ENCODE data around the gene ZBTB24. TPM values are rescaled to one million over a fixed set of nuclear protein-coding genes. Genes with fewer than 3 reads are reported as not detected.

ZBTB24 gene
- total and polyA plus RNA-seq, 2 experiments from 2014 or later: 3.3 to 7.6 TPM

DNA sequence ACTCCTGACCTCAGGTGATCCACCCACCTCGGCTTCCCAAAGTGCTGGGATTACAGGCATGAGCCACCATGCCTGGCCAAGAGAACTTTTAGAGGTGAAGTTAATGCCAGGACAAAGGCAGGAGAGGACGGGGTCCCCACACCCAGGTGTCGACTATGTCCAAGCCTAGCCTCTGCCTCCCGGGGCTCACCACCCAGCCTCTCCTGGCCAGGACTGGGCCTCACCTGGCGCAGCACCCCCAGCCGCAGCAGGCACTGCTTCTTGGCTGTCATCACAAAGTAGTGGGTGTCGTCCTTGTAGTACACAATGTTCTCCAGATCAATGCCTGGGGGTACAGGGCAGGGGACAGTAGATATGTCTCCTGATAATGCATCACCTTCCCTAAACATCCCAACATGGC, 31.6 kb downstream of the ZBTB24 start:
- Histone ChIP-seq H3K27me3 (replicated peaks; ENCODE audit: insufficient read depth) (no peaks in the 10 kb centered on the region), H3K36me3 (ENCODE audit: low read depth) (peaks cover 7% of the 10 kb centered on the region; the same call in 1 of the 2 replicates), H4K20me1 (ENCODE audit: insufficient read depth) (no peaks in the 10 kb centered on the region), H2AFZ (no peak overlapping the region), H3K27ac (no peak overlapping the region), H3K9me2 (ENCODE audit: insufficient read depth) (no peaks in the 10 kb centered on the region), H3K9me3 (ENCODE audit: low read depth) (no peaks in the 10 kb centered on the region), H3K4me2 (ENCODE audit: unreplicated experiment) (no peak overlapping the region), H3K79me2 (ENCODE audit: insufficient read depth) (peaks cover 18% of the 10 kb centered on the region; the same call in 1 of the 2 replicates), H3F3A (ENCODE audit: insufficient read depth) (peaks cover 2% of the 10 kb centered on the region), H3K4me3 (no peak overlapping the region), H3K4me1 (ENCODE audit: insufficient read depth) (peaks cover 8% of the 10 kb centered on the region), H3K9ac (no peak overlapping the region)
- DNase-seq: no peak
- WGBS, 2 experiments (ENCODE audit: low coverage in 1 of 2, low lambda C conversion rate in 2 of 2, missing lambda C conversion rate in 2 of 2): 92 to 98% methylated on average over 7 of the region's 7 CpGs
- in situ Hi-C loops (cut with MboI): no loop called here
- TF ChIP-seq EZH2 (IDR thresholded peaks at IDR 0.05; ENCODE audit: insufficient read depth, poor library complexity, severe bottlenecking) (no peak), EZH2phosphoT487 (IDR thresholded peaks at IDR 0.05; ENCODE audit: insufficient read depth, low read depth) (no peak)

DNA sequence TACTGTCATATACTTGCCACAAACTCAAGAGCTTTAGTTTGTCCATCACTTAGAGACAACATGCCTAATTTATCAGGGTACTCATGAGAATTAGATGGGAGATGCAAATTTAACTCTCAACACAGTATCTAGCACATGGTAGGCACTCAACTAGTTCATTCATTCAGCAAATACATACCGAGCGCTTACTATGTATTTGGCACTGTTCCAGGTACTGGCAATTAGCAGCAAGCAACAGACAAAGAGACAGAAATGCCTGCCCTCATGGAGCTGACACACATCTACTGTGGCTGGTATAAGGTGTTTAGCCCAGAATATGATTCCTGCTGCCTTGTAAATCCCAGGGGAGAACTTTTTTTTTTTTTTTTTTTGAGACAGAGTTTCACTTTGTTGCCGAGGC, 32.2 kb downstream of the ZBTB24 start:
- Histone ChIP-seq H3K79me2 (ENCODE audit: insufficient read depth) (peaks cover 18% of the 10 kb centered on the region; the same call in 1 of the 2 replicates), H3K27me3 (replicated peaks; ENCODE audit: insufficient read depth) (no peaks in the 10 kb centered on the region), H3K36me3 (ENCODE audit: low read depth) (peaks cover 7% of the 10 kb centered on the region; the same call in 1 of the 2 replicates), H4K20me1 (ENCODE audit: insufficient read depth) (no peaks in the 10 kb centered on the region), H3K4me1 (ENCODE audit: insufficient read depth) (peaks cover 8% of the 10 kb centered on the region), H3K9me3 (ENCODE audit: low read depth) (no peaks in the 10 kb centered on the region), H3K9ac (no peak overlapping the region), H3K4me2 (ENCODE audit: unreplicated experiment) (no peak overlapping the region), H2AFZ (no peak overlapping the region), H3K27ac (no peak overlapping the region), H3K4me3 (no peak overlapping the region), H3F3A (ENCODE audit: insufficient read depth) (no peaks in the 10 kb centered on the region), H3K9me2 (ENCODE audit: insufficient read depth) (no peaks in the 10 kb centered on the region)
- in situ Hi-C loops (cut with MboI): no loop called here
- 69 to 72% methylated on average over 3 of the region's 3 CpGs for WGBS, 2 experiments (ENCODE audit: low coverage in 1 of 2, low lambda C conversion rate in 2 of 2, missing lambda C conversion rate in 2 of 2)
- TF ChIP-seq EZH2phosphoT487 (IDR thresholded peaks at IDR 0.05; ENCODE audit: insufficient read depth, low read depth) (no peak), EZH2 (IDR thresholded peaks at IDR 0.05; ENCODE audit: insufficient read depth, poor library complexity, severe bottlenecking) (no peak)
- DNase-seq: no peak

DNA sequence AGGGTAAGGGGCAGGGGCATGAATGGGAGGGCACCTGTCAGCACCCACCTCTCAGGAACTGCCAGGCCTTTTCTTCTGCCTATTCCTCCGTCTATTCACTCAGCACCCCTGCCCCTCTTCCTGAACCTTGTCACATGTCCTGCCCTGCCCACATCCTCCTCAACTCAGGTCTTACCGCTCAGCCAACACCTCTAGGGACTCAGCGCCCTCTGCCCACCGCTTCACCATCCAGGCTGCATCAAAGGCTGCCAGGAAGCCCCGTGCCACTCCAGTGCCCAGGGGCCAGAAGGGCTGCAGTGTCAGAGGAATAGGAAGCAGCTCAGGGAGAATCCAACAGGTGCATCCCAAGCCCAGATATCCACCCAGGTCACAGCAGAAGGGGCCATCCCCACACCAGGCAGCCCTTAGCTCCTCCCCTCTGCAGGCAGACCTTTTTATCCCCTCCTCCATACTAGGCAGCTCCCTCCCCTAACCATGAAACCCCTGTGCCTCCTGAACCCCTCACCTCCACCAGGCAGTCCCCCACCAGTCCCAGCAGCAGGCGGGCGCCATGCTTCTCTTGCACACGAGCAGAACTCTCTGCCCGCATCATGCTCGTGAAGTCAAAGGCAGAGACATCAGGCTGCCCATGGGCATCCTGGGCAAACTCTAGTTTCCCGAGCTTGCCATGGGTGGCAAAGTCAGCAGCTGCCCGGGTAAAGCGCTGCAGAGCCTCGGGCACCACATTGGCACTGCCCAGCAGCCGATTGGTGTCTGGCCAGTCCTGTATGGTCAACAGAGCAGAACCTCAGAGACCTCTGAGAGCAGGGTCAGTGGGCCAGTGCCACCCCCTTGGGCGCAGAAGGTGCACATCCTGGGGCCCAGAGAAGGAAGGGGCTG, 33.0 kb downstream of the ZBTB24 start:
- H3K9me2 ChIP-seq (ENCODE audit: insufficient read depth): no peaks in the 10 kb centered on the region
- no peak overlapping the region for H3K27ac ChIP-seq
- H3K9me3 ChIP-seq (ENCODE audit: low read depth): no peaks in the 10 kb centered on the region
- peaks cover 15% of the 10 kb centered on the region; the same call in 1 of the 2 replicates for H3K79me2 ChIP-seq (ENCODE audit: insufficient read depth)
- TF ChIP-seq EZH2phosphoT487 (IDR thresholded peaks at IDR 0.05; ENCODE audit: insufficient read depth, low read depth): no peak
- TF ChIP-seq EZH2 (IDR thresholded peaks at IDR 0.05; ENCODE audit: insufficient read depth, poor library complexity, severe bottlenecking): no peak
- no peak overlapping the region for H3K4me3 ChIP-seq
- in situ Hi-C loops (cut with MboI): no loop called here
- H3K4me2 ChIP-seq (ENCODE audit: unreplicated experiment): no peak overlapping the region
- no peaks in the 10 kb centered on the region for H3F3A ChIP-seq (ENCODE audit: insufficient read depth)
- H3K9ac ChIP-seq: no peak overlapping the region
- peaks cover 9% of the 10 kb centered on the region; the same call in 1 of the 2 replicates for H3K36me3 ChIP-seq (ENCODE audit: low read depth)
- H3K27me3 ChIP-seq (replicated peaks; ENCODE audit: insufficient read depth): no peaks in the 10 kb centered on the region
- DNase-seq: no peak
- no peaks in the 10 kb centered on the region for H4K20me1 ChIP-seq (ENCODE audit: insufficient read depth)
- WGBS, 2 experiments (ENCODE audit: low coverage in 1 of 2, low lambda C conversion rate in 2 of 2, missing lambda C conversion rate in 2 of 2): 94 to 96% methylated on average over 15 to 16 of the region's 16 CpGs
- no peak overlapping the region for H2AFZ ChIP-seq
- peaks cover 8% of the 10 kb centered on the region for H3K4me1 ChIP-seq (ENCODE audit: insufficient read depth)

DNA sequence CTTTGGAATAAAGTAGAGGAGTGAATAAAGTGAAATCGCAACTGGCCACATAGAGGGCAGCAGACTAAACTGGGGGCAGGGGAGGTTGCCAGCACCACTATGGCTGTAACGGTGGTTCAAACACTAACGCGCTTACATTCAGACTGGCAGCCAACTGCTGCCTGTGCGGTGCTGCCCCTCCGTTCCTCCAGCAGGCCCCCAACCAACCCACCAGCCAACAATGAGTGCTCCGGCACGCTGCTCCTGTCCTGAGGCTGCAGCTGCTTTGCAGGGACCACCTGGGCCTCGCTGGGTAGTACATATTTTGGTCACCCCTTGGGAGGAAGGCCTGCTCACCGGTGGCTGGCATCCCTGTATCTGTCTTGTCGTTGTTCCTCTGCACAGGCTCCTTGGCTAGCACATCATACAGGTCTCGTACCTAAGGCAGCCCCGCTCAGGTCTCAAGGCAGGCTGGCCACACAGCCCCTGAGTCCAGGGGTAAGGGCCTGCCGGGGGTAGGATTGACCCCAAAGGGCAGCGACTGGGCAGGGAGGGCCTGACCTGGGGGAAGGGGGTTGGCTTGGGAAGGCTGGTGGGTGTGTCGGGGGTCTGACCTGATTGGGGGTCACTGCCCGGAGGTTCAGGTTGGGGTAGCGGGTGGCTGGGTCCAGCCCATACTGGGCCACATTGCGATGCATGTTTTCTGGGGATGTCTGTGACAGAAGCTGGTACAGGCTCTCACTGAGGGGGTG, 33.8 kb downstream of the ZBTB24 start:
- Histone ChIP-seq H3K4me2 (ENCODE audit: unreplicated experiment) (no peak overlapping the region), H3K36me3 (ENCODE audit: low read depth) (peaks cover 9% of the 10 kb centered on the region; the same call in 1 of the 2 replicates), H3K4me3 (no peak overlapping the region), H3K79me2 (ENCODE audit: insufficient read depth) (peaks cover 11% of the 10 kb centered on the region; the same call in 1 of the 2 replicates), H3K9me3 (ENCODE audit: low read depth) (no peaks in the 10 kb centered on the region), H3F3A (ENCODE audit: insufficient read depth) (0 out of 2 replicates have a peak, but pooled peaks cover 3% of the 10 kb centered on the region), H3K9ac (no peak overlapping the region), H4K20me1 (ENCODE audit: insufficient read depth) (no peaks in the 10 kb centered on the region), H3K9me2 (ENCODE audit: insufficient read depth) (no peaks in the 10 kb centered on the region), H3K27ac (no peak overlapping the region), H2AFZ (no peak overlapping the region), H3K27me3 (replicated peaks; ENCODE audit: insufficient read depth) (no peaks in the 10 kb centered on the region), H3K4me1 (ENCODE audit: insufficient read depth) (peaks cover 4% of the 10 kb centered on the region)
- in situ Hi-C loops (cut with MboI): no loop called here
- WGBS, 2 experiments (ENCODE audit: low coverage in 1 of 2, low lambda C conversion rate in 2 of 2, missing lambda C conversion rate in 2 of 2): 87 to 90% methylated on average over 18 of the region's 19 CpGs
- TF ChIP-seq EZH2phosphoT487 (IDR thresholded peaks at IDR 0.05; ENCODE audit: insufficient read depth, low read depth): no peak
- TF ChIP-seq EZH2 (IDR thresholded peaks at IDR 0.05; ENCODE audit: insufficient read depth, poor library complexity, severe bottlenecking): no peak
- no peak for DNase-seq
